ENCODE data around the gene SFTPA2. TPM values are rescaled to one million over a fixed set of nuclear protein-coding genes. Genes with fewer than 3 reads are reported as not detected.
"Not testable (repeated sequence)": the region's sequence is repeated elsewhere in the genome, so short reads cannot be mapped to it uniquely, and the experiment has no call there.

SFTPA2 gene
- total RNA-seq, 1 donor, result not detected

GRCh38 chr10:79509306-79509933 lies 50.8 kb downstream of the SFTPA2 start:
- H3K4me3 ChIP-seq (ENCODE audit: low read length); H3K4me1 ChIP-seq (ENCODE audit: insufficient read depth, low read length); H3K9me3 ChIP-seq (ENCODE audit: low read depth, low read length); H3K27me3 ChIP-seq (ENCODE audit: insufficient read depth, low read length): not testable (repeated sequence)

DNA sequence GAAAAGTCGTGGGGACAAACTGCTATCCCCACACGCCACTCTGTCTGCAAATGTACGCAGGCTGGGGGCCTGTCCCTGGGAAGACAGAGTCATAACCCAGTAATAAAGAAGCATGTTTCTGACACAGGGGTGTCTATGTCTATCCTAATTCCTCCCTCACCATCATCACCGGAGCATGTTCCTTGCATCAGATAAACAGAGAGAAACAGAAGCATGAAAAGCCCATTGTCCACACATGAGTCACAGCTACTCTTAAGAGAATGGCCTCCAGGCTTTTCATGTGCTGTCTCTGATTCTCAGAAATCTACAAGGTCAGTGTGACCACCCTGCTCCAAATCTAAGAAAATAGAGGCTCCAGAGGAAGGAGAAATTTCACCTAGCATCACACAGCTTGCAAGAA lies 52.0 kb downstream of the SFTPA2 start:
- H3K4me1 ChIP-seq (ENCODE audit: insufficient read depth, low read length); H3K27me3 ChIP-seq (ENCODE audit: insufficient read depth, low read length); H3K4me3 ChIP-seq (ENCODE audit: low read length); H3K9me3 ChIP-seq (ENCODE audit: low read depth, low read length): not testable (repeated sequence)

GRCh38 chr10:79507440-79508167 lies 52.6 kb downstream of the SFTPA2 start:
- Histone ChIP-seq H3K9me3 (ENCODE audit: low read depth, low read length) (no peaks in the 10 kb centered on the region), H3K4me3 (ENCODE audit: low read length) (no peak overlapping the region), H3K27me3 (ENCODE audit: insufficient read depth, low read length) (no peaks in the 10 kb centered on the region), H3K4me1 (ENCODE audit: insufficient read depth, low read length) (no peaks in the 10 kb centered on the region)

Other genes with a start within 250 kb of the SFTPA2 start
- 146 TPM for gene PPIF, start 212.9 kb downstream of the SFTPA2 start, total RNA-seq
- gene ZCCHC24, start 114.8 kb downstream of the SFTPA2 start, total RNA-seq, result 4.0 TPM
- 0.73 TPM for gene EIF5AL1, start 47.9 kb downstream of the SFTPA2 start, total RNA-seq
- gene SFTPA1, start 50.5 kb upstream of the SFTPA2 start, total RNA-seq, result not detected
- gene NUTM2B, start 142.8 kb upstream of the SFTPA2 start, total RNA-seq, result 0.63 TPM